Measurements from ENCODE around the gene MAPK14. TPM values are rescaled to one million over a fixed set of nuclear protein-coding genes. Genes with fewer than 3 reads are reported as not detected.
"Not testable (repeated sequence)": the region's sequence is repeated elsewhere in the genome, so short reads cannot be mapped to it uniquely, and the experiment has no call there.

Gene MAPK14
- total and polyA plus RNA-seq, 2 experiments from 2014 or later = 26.8 to 45.0 TPM

DNA sequence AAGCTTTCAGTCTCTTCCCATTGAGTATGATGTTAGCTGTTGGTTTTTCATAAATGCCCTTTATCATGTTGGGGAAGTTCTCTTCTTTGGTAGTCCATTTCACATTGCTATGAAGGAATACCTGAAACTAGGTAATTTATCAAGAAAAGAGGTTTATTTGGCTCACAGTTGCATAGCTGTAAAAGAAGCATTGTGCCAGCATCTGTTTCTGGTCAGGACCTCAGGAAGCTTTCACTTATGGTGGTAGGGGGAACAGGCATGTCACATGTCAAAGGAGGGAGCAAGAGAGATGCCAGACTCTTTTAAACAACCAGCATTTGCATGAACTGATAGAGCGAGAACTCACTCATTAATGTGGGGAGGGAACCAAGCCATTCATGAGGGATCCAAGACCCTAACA, 54.7 kb downstream of the MAPK14 start:
- H2AFZ ChIP-seq = no peak overlapping the region
- H3K9ac ChIP-seq = no peak overlapping the region
- H3K79me2 ChIP-seq (ENCODE audit: insufficient read depth) = peaks cover 40% of the 10 kb centered on the region
- TF ChIP-seq EZH2phosphoT487 (IDR thresholded peaks at IDR 0.05; ENCODE audit: insufficient read depth, low read depth) (no peak), EZH2 (IDR thresholded peaks at IDR 0.05; ENCODE audit: insufficient read depth, poor library complexity, severe bottlenecking) (no peak)
- WGBS, 2 experiments (ENCODE audit: low coverage in 1 of 2, low lambda C conversion rate in 2 of 2, missing lambda C conversion rate in 2 of 2) = 94 to 100% methylated on average over 1 of the region's 1 CpG
- in situ Hi-C loops (cut with MboI) = no loop called here
- H3K4me2 ChIP-seq (ENCODE audit: unreplicated experiment) = no peak overlapping the region
- H3K36me3 ChIP-seq (ENCODE audit: low read depth) = peaks cover 58% of the 10 kb centered on the region
- H3K4me1 ChIP-seq (ENCODE audit: insufficient read depth) = no peaks in the 10 kb centered on the region
- H3K4me3 ChIP-seq = no peak overlapping the region
- DNase-seq = no peak
- H4K20me1 ChIP-seq (ENCODE audit: insufficient read depth) = no peaks in the 10 kb centered on the region; the same call in 1 of the 2 replicates
- H3K27ac ChIP-seq = no peak overlapping the region
- H3F3A ChIP-seq (ENCODE audit: insufficient read depth) = no peaks in the 10 kb centered on the region
- H3K27me3 ChIP-seq (replicated peaks; ENCODE audit: insufficient read depth) = no peaks in the 10 kb centered on the region
- no peaks in the 10 kb centered on the region for H3K9me3 ChIP-seq (ENCODE audit: low read depth)
- no peaks in the 10 kb centered on the region for H3K9me2 ChIP-seq (ENCODE audit: insufficient read depth)

DNA sequence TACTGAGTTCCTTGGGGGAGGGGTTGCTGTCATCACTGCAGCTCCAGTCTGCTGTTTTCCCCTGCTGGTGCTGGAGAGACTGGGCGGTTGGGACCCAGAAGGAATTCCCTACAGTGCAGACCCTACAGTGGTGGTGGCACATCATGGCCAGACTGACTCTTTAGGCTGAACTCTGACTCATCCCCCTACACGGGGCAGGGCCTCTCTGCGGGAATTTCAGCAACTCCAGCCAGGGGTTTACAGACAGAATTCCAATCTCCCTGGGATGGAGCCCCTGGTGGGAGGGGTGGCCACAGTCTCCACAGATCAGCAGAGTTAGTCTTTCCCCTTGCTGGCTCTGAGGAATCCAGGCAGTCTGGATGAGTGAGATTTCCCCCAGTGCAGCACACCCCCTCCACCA, 55.8 kb downstream of the MAPK14 start:
- H4K20me1 ChIP-seq (ENCODE audit: insufficient read depth) = no peaks in the 10 kb centered on the region; the same call in 1 of the 2 replicates
- H3F3A ChIP-seq (ENCODE audit: insufficient read depth) = no peaks in the 10 kb centered on the region
- no peaks in the 10 kb centered on the region for H3K9me3 ChIP-seq (ENCODE audit: low read depth)
- no peaks in the 10 kb centered on the region for H3K27me3 ChIP-seq (replicated peaks; ENCODE audit: insufficient read depth)
- H2AFZ ChIP-seq = no peak overlapping the region
- H3K4me3 ChIP-seq = no peak overlapping the region
- no peak overlapping the region for H3K9ac ChIP-seq
- 74 to 85% methylated on average over 3 of the region's 3 CpGs for WGBS, 2 experiments (ENCODE audit: low coverage in 1 of 2, low lambda C conversion rate in 2 of 2, missing lambda C conversion rate in 2 of 2)
- H3K9me2 ChIP-seq (ENCODE audit: insufficient read depth) = no peaks in the 10 kb centered on the region
- H3K79me2 ChIP-seq (ENCODE audit: insufficient read depth) = peaks cover 33% of the 10 kb centered on the region
- peaks cover 54% of the 10 kb centered on the region for H3K36me3 ChIP-seq (ENCODE audit: low read depth)
- no peak overlapping the region for H3K4me2 ChIP-seq (ENCODE audit: unreplicated experiment)
- TF ChIP-seq EZH2 (IDR thresholded peaks at IDR 0.05; ENCODE audit: insufficient read depth, poor library complexity, severe bottlenecking) = no peak
- TF ChIP-seq EZH2phosphoT487 (IDR thresholded peaks at IDR 0.05; ENCODE audit: insufficient read depth, low read depth) = no peak
- in situ Hi-C loops (cut with MboI) = no loop called here
- H3K27ac ChIP-seq = no peak overlapping the region
- DNase-seq = no peak
- H3K4me1 ChIP-seq (ENCODE audit: insufficient read depth) = no peaks in the 10 kb centered on the region

DNA sequence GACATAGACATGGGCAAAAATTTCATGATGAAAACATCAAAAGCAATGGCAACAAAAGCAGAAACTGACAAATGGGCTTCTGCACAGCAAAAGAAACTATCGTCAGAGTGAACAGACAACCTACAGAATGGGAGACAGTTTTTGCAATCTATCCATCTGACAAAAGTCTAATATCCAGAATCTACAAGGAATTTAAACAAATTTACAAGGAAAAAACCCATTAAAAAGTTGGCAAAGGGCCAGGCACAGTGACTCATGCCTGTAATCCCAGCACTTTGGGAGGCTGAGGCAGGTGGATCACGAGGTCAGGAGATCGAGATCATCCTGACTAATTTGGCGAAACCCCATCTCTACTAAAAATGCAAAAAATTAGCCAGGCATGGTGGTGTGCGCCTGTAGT, 60.6 kb downstream of the MAPK14 start:
- peaks cover 13% of the 10 kb centered on the region for H3K36me3 ChIP-seq (ENCODE audit: low read depth)
- in situ Hi-C loops (cut with MboI); H3K4me2 ChIP-seq (ENCODE audit: unreplicated experiment): not testable (repeated sequence)

DNA sequence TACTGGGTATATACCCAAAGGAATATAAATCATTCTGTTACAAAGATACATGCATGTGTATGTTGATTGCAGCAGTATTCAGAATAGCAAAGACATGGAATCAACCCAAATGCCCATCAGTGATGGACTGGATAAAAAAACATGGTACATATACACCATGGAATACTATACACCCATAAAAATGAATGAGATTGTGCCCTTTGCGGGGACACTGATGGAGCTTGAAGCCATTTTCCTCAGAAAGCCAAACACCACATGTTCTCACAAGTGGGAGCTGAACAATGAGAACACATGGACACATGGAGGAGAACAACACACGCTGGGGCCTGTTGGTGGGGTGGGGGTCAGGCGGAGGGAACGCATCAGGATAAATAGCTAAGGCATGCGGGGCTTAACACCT, 61.4 kb downstream of the MAPK14 start:
- TF ChIP-seq EZH2phosphoT487 (IDR thresholded peaks at IDR 0.05; ENCODE audit: insufficient read depth, low read depth) (no peak), EZH2 (IDR thresholded peaks at IDR 0.05; ENCODE audit: insufficient read depth, poor library complexity, severe bottlenecking) (no peak)
- 97 to 98% methylated on average over 5 of the region's 5 CpGs for WGBS, 2 experiments (ENCODE audit: low coverage in 1 of 2, low lambda C conversion rate in 2 of 2, missing lambda C conversion rate in 2 of 2)

More for the DNA sequence above, 60.6 kb downstream of the MAPK14 start:
- not testable (repeated sequence) for H3K27me3 ChIP-seq (replicated peaks; ENCODE audit: insufficient read depth); H4K20me1 ChIP-seq (ENCODE audit: insufficient read depth); H3K4me1 ChIP-seq (ENCODE audit: insufficient read depth); H2AFZ ChIP-seq; H3K9ac ChIP-seq; H3K79me2 ChIP-seq (ENCODE audit: insufficient read depth); DNase-seq; H3K9me3 ChIP-seq (ENCODE audit: low read depth); H3K9me2 ChIP-seq (ENCODE audit: insufficient read depth); H3K27ac ChIP-seq; H3K4me3 ChIP-seq
- peaks cover 18% of the 10 kb centered on the region for H3F3A ChIP-seq (ENCODE audit: insufficient read depth)
- 93 to 98% methylated on average over 5 of the region's 5 CpGs for WGBS, 2 experiments (ENCODE audit: low coverage in 1 of 2, low lambda C conversion rate in 2 of 2, missing lambda C conversion rate in 2 of 2)

GRCh38 chr6:36094238-36094637, 66.6 kb downstream of the MAPK14 start:
- Histone ChIP-seq H3K9me3 (ENCODE audit: low read depth) (no peaks in the 10 kb centered on the region), H3K9ac (peak overlapping the region; percentile 36; the same call in 1 of the 2 replicates), H3F3A (ENCODE audit: insufficient read depth) (peaks cover 28% of the 10 kb centered on the region), H3K79me2 (ENCODE audit: insufficient read depth) (0 out of 2 replicates have a peak, but pooled peaks cover 3% of the 10 kb centered on the region), H4K20me1 (ENCODE audit: insufficient read depth) (no peaks in the 10 kb centered on the region), H3K4me1 (ENCODE audit: insufficient read depth) (peaks cover 7% of the 10 kb centered on the region), H3K4me2 (ENCODE audit: unreplicated experiment) (no peak overlapping the region), H3K4me3 (no peak overlapping the region), H3K9me2 (ENCODE audit: insufficient read depth) (no peaks in the 10 kb centered on the region), H3K27ac (0 out of 2 replicates have a peak overlapping the region, but pooled peaks have one; percentile 34), H3K27me3 (replicated peaks; ENCODE audit: insufficient read depth) (no peaks in the 10 kb centered on the region), H3K36me3 (ENCODE audit: low read depth) (peaks cover 5% of the 10 kb centered on the region; the same call in 1 of the 2 replicates), H2AFZ (no peak overlapping the region)
- DNase-seq = no peak
- 97 to 100% methylated on average over 2 of the region's 2 CpGs for WGBS, 2 experiments (ENCODE audit: low coverage in 1 of 2, low lambda C conversion rate in 2 of 2, missing lambda C conversion rate in 2 of 2)
- in situ Hi-C loops (cut with MboI) = no loop called here
- TF ChIP-seq EZH2phosphoT487 (IDR thresholded peaks at IDR 0.05; ENCODE audit: insufficient read depth, low read depth) = no peak
- no peak for TF ChIP-seq EZH2 (IDR thresholded peaks at IDR 0.05; ENCODE audit: insufficient read depth, poor library complexity, severe bottlenecking)

More for the DNA sequence above, 61.4 kb downstream of the MAPK14 start:
- no peak overlapping the region for H3K9ac ChIP-seq
- in situ Hi-C loops (cut with MboI) = no loop called here
- no peaks in the 10 kb centered on the region; the same call in 1 of the 2 replicates for H4K20me1 ChIP-seq (ENCODE audit: insufficient read depth)
- no peak overlapping the region for H3K4me2 ChIP-seq (ENCODE audit: unreplicated experiment)
- no peaks in the 10 kb centered on the region for H3K4me1 ChIP-seq (ENCODE audit: insufficient read depth)
- no peak overlapping the region for H2AFZ ChIP-seq
- H3F3A ChIP-seq (ENCODE audit: insufficient read depth) = peaks cover 22% of the 10 kb centered on the region
- no peaks in the 10 kb centered on the region for H3K9me3 ChIP-seq (ENCODE audit: low read depth)
- DNase-seq = no peak
- 0 out of 2 replicates have a peak, but pooled peaks cover 4% of the 10 kb centered on the region for H3K79me2 ChIP-seq (ENCODE audit: insufficient read depth)
- H3K36me3 ChIP-seq (ENCODE audit: low read depth) = peaks cover 11% of the 10 kb centered on the region
- no peak overlapping the region for H3K27ac ChIP-seq
- no peaks in the 10 kb centered on the region for H3K9me2 ChIP-seq (ENCODE audit: insufficient read depth)
- no peaks in the 10 kb centered on the region for H3K27me3 ChIP-seq (replicated peaks; ENCODE audit: insufficient read depth)
- H3K4me3 ChIP-seq = no peak overlapping the region

Measured in GM23248 (cell line).